K562 (cell line): Measurements from ENCODE around the gene NAGLU. TPM values are rescaled to one million over a fixed set of nuclear protein-coding genes. Genes with fewer than 3 reads are reported as not detected.
A peak's percentile ranks its signal among the peaks of the same experiment; 100 is the strongest.

Experiments
- BHLHE40 ChIP-seq: IDR thresholded peaks from 2 replicates; pipeline ENCODE4 v1.6.1; 2011; ENCODE audit warnings: low read length, improper control_type of control experiment
- DACH1 ChIP-seq: fragments of 450-650 bp; IDR thresholded peaks from 2 replicates; pipeline ENCODE4 v1.6.1; 2018; ENCODE audit not compliant: partially characterized antibody
- DMBX1 ChIP-seq: fragments of 250-450 bp; sonication (Bioruptor Pico); IDR thresholded peaks from 2 replicates; pipeline ENCODE4 v1.8.0; 2022; ENCODE audit warnings: inconsistent platforms, mild to moderate bottlenecking, moderate library complexity, borderline replicate concordance
- DNMT1 ChIP-seq: fragments of 450-650 bp; IDR thresholded peaks from 2 replicates; pipeline ENCODE4 v1.6.1; 2016; ENCODE audit warnings: antibody characterized with exemption, mild to moderate bottlenecking
- HDAC2 ChIP-seq: fragments of 450-650 bp; IDR thresholded peaks from 2 replicates; pipeline ENCODE4 v1.6.1; 2016; ENCODE audit warnings: mild to moderate bottlenecking
- KLF10 ChIP-seq: fragments of 250-450 bp; sonication (Bioruptor Pico); IDR thresholded peaks from 2 replicates; pipeline ENCODE4 v1.6.1; 2021; ENCODE audit warnings: matching md5 sums
- LEF1 ChIP-seq: fragments of 450-650 bp; IDR thresholded peaks from 2 replicates; pipeline ENCODE4 v1.6.1; 2016; ENCODE audit warnings: mild to moderate bottlenecking
- NFIC ChIP-seq: fragments of 450-650 bp; IDR thresholded peaks from 2 replicates; pipeline ENCODE4 v1.6.1; 2017; ENCODE audit warnings: mild to moderate bottlenecking, inconsistent platforms
- NR0B1 ChIP-seq: fragments of 450-650 bp; IDR thresholded peaks from one replicate; pipeline ENCODE4 v1.6.1; 2018; ENCODE audit warnings: mild to moderate bottlenecking, moderate library complexity; ENCODE audit not compliant: partially characterized antibody
- PHB2 ChIP-seq: fragments of 450-650 bp; IDR thresholded peaks from 2 replicates; pipeline ENCODE4 v1.6.1; 2017; ENCODE audit warnings: low read depth
- SREBF1 ChIP-seq: fragments of 150-350 bp; IDR thresholded peaks from 2 replicates; pipeline ENCODE4 v1.6.1; 2014; ENCODE audit warnings: antibody characterized with exemption, low read depth, low read length, borderline replicate concordance
- ZNF407 ChIP-seq: fragments of 450-650 bp; IDR thresholded peaks from 2 replicates; pipeline ENCODE4 v1.6.1; 2016; ENCODE audit warnings: low read depth
- polyA plus RNA-seq, 8 experiments: library from polyadenylated mRNA; depleted of rRNA in 4 of 8; stranded (reverse) in 5 of 8; unstranded in 3 of 8; fragments of >200 nt; fragmentation: Nextera tagmentation in 2 of 8; fragmentation: Illumina TruSeq in 1 of 8; extraction: Ambion mirVana in 2 of 8; extraction: Trizol in 1 of 8; gene quantifications; 2 replicates each; pipeline versions ENCODE4 v1.2.1 to v1.2.3, GENCODE V29; 2011 to 2014; ENCODE audit warnings: inconsistent platforms in 1 of 8, missing spikeins in 1 of 8
- total RNA-seq, 7 experiments: library from RNA; depleted of rRNA in 6 of 7; stranded (reverse); fragments of >200 nt in 6 of 7; fragmentation: Illumina TruSeq in 2 of 7; extraction: Trizol in 2 of 7; gene quantifications; 2 replicates each; pipeline versions ENCODE4 v1.2.1 to v1.2.3, GENCODE V29; 2011 to 2021; ENCODE audit warnings: low replicate concordance in 1 of 7
- TF ChIP-seq, protein P1 (sequence below): fragments of 450-650 bp; IDR thresholded peaks from 2 replicates; pipeline ENCODE4 v1.6.1; 2017; ENCODE audit warnings: antibody characterized with exemption, mild to moderate bottlenecking
- TF ChIP-seq, protein P2 (sequence below): sonication (generic); formaldehyde crosslinking; IDR thresholded peaks from 2 replicates; pipeline ENCODE4 v1.8.0; 2022; ENCODE audit warnings: missing genetic modification reagents, mild to moderate bottlenecking, borderline replicate concordance

NAGLU gene
- total and polyA plus RNA-seq, 9 of the 15 experiments (the other 6 are each of a cell fraction or from before 2014, with no cell fraction given): 0.04 to 21.5 (median 8.5) TPM

DNA sequence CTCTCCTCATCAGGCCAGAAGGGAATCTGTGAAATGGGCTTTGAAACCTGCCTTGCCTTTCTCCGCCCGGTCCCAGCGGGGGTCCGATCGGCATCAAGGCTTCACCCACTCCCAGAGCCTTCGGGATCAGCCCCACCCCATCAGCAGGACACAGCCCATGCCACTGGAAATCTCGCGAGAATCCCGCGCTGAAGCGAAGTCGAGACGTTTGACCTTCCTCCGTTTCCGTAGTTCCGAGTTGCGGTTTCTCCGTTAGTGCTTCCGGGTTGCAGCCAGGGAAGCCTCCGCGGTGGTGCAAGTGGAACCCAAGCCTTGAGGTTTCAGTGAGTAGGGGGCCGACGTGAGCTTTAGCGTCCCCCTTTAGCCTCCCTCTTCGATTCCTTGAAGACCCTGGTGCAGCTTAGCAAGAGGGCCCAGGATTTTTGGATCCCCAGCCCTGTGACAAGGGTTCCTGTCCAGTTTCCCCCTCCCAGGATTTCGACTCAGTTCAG lies 25.9 kb downstream of the NAGLU start, which contains the start of gene COASY (continued):
- TF ChIP-seq ZNF407 (peak; percentile 99), DACH1 (no peak), DMBX1 (CRISPR knock-in tag) (no peak), KLF10 (no peak), PHB2 (no peak), NFIC (peak; percentile 41; the same call in 1 of the 2 replicates), LEF1 (no peak), DNMT1 (no peak), HDAC2 (peak; percentile 95; the same call in 1 of the 2 replicates), NR0B1 (no peak), SREBF1 (no peak), BHLHE40 (no peak)
- TF ChIP-seq, protein P1, sequence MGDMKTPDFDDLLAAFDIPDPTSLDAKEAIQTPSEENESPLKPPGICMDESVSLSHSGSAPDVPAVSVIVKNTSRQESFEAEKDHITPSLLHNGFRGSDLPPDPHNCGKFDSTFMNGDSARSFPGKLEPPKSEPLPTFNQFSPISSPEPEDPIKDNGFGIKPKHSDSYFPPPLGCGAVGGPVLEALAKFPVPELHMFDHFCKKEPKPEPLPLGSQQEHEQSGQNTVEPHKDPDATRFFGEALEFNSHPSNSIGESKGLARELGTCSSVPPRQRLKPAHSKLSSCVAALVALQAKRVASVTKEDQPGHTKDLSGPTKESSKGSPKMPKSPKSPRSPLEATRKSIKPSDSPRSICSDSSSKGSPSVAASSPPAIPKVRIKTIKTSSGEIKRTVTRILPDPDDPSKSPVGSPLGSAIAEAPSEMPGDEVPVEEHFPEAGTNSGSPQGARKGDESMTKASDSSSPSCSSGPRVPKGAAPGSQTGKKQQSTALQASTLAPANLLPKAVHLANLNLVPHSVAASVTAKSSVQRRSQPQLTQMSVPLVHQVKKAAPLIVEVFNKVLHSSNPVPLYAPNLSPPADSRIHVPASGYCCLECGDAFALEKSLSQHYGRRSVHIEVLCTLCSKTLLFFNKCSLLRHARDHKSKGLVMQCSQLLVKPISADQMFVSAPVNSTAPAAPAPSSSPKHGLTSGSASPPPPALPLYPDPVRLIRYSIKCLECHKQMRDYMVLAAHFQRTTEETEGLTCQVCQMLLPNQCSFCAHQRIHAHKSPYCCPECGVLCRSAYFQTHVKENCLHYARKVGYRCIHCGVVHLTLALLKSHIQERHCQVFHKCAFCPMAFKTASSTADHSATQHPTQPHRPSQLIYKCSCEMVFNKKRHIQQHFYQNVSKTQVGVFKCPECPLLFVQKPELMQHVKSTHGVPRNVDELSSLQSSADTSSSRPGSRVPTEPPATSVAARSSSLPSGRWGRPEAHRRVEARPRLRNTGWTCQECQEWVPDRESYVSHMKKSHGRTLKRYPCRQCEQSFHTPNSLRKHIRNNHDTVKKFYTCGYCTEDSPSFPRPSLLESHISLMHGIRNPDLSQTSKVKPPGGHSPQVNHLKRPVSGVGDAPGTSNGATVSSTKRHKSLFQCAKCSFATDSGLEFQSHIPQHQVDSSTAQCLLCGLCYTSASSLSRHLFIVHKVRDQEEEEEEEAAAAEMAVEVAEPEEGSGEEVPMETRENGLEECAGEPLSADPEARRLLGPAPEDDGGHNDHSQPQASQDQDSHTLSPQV: peak; percentile 13; the same call in 1 of the 2 replicates
- TF ChIP-seq, protein P2, sequence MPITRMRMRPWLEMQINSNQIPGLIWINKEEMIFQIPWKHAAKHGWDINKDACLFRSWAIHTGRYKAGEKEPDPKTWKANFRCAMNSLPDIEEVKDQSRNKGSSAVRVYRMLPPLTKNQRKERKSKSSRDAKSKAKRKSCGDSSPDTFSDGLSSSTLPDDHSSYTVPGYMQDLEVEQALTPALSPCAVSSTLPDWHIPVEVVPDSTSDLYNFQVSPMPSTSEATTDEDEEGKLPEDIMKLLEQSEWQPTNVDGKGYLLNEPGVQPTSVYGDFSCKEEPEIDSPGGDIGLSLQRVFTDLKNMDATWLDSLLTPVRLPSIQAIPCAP (CRISPR knock-in tag): no peak
